ENCODE results near the gene PELI1.
"Not testable (repeated sequence)": the region's sequence is repeated elsewhere in the genome, so short reads cannot be mapped to it uniquely, and the experiment has no call there.

PELI1 gene

GRCh38 chr2:64079688-64080087 lies 64.5 kb downstream of the PELI1 start:
- not testable (repeated sequence) for DNase-seq

GRCh38 chr2:64076828-64077227 lies 67.4 kb downstream of the PELI1 start:
- DNase-seq, result not testable (repeated sequence)

GRCh38 chr2:64074616-64075015 lies 69.6 kb downstream of the PELI1 start:
- not testable (repeated sequence) for DNase-seq

GRCh38 chr2:64067326-64067725 lies 76.9 kb downstream of the PELI1 start:
- no peak for DNase-seq

GRCh38 chr2:64065516-64065915 lies 78.7 kb downstream of the PELI1 start:
- DNase-seq, result no peak

GRCh38 chr2:64063924-64064331 lies 80.3 kb downstream of the PELI1 start:
- DNase-seq, result peak; percentile 14

GRCh38 chr2:64063454-64063853 lies 80.8 kb downstream of the PELI1 start:
- no peak for DNase-seq

GRCh38 chr2:64062840-64063239 lies 81.4 kb downstream of the PELI1 start:
- no peak for DNase-seq

GRCh38 chr2:64059270-64059669 lies 85.0 kb downstream of the PELI1 start:
- no peak for DNase-seq

GRCh38 chr2:64056021-64056420 lies 88.2 kb downstream of the PELI1 start:
- no peak for DNase-seq

GRCh38 chr2:64054161-64054915 lies 89.9 kb downstream of the PELI1 start:
- no peak for DNase-seq

- no peak for DNase-seq
Observed at GRCh38 chr2:64052463-64053241, 91.6 kb downstream of the PELI1 start.

GRCh38 chr2:64049633-64050220 lies 94.5 kb downstream of the PELI1 start:
- peak; percentile 84 for DNase-seq

- no peak for DNase-seq
Observed at GRCh38 chr2:64045938-64046337, 98.3 kb downstream of the PELI1 start.
